Peyer's patch (tissue), 4 donors: ENCODE measurements around the gene HEXD. TPM values are rescaled to one million over a fixed set of nuclear protein-coding genes. Genes with fewer than 3 reads are reported as not detected.

Experiments
- DNase-seq, 3 donors: peaks; one replicate each; pipeline ENCODE4 v3.0.0-alpha.2; 2017 to 2019
- H3K27ac ChIP-seq, 4 donors: fragments of 200-600 bp; sonication (generic); one replicate each; pipeline ENCODE4 v1.5.1; 2016 to 2019
- H3K27me3 ChIP-seq, 2 donors: fragments of 200-600 bp; sonication (generic); one replicate each; pipeline ENCODE4 v1.5.1; 2019
- H3K36me3 ChIP-seq, 3 donors: fragments of 200-600 bp; sonication (generic); one replicate each; pipeline ENCODE4 v1.5.1; 2016 to 2019
- H3K4me1 ChIP-seq, 4 donors: fragments of 200-600 bp; sonication (generic); one replicate each; pipeline ENCODE4 v1.5.1; 2016 to 2019
- H3K4me3 ChIP-seq, 4 donors: fragments of 200-600 bp; sonication (generic); 1 replicate in 3 of 4; 2 replicates in 1 of 4; pipeline ENCODE4 v1.5.1; 2016 to 2019; ENCODE audit warnings: mild to moderate bottlenecking in 1 of 4
- H3K9me3 ChIP-seq, 4 donors: fragments of 200-600 bp; sonication (generic); one replicate each; pipeline ENCODE4 v1.5.1; 2016 to 2019; ENCODE audit warnings: mild to moderate bottlenecking in 1 of 4
- CTCF ChIP-seq, 6 experiments: fragments of 450-650 bp in 4 of 6; fragments of 200-600 bp in 2 of 6; sonication (generic) in 1 of 6; IDR thresholded peaks; one replicate each; pipeline ENCODE4 v1.5.1; 2017 to 2019; ENCODE audit warnings: antibody characterized with exemption in 6 of 6, mild to moderate bottlenecking in 3 of 6, moderate library complexity in 1 of 6
- POLR2A ChIP-seq, 2 donors: fragments of 450-650 bp; IDR thresholded peaks; one replicate each; pipeline ENCODE4 v1.5.1; 2017; ENCODE audit warnings: antibody characterized with exemption in 2 of 2, mild to moderate bottlenecking in 2 of 2, moderate library complexity in 2 of 2
- total RNA-seq, 4 donors: library from RNA; depleted of rRNA; stranded (reverse); fragments of >200 nt; gene quantifications; one replicate each; pipeline ENCODE4 v1.1.0, GENCODE V29; 2016

Gene HEXD
- total RNA-seq, 4 donors from 2014 or later, result 42.7 to 128 (median 80.5) TPM

GRCh38 chr17:82386255-82386831 is 31.8 kb upstream of the HEXD start:
- H3K4me3 ChIP-seq, result no peak overlapping the region
- H3K4me1 ChIP-seq, result peaks cover 0 to 13% (median 0%) of the 10 kb centered on the region in 4 donors
- no peak for TF ChIP-seq POLR2A (IDR thresholded peaks at IDR 0.05)
- no peak for TF ChIP-seq CTCF (IDR thresholded peaks at IDR 0.05)
- no peak for DNase-seq
- no peaks in the 10 kb centered on the region for H3K27me3 ChIP-seq
- H3K9me3 ChIP-seq, result no peaks in the 10 kb centered on the region
- H3K36me3 ChIP-seq, result no peaks in the 10 kb centered on the region
- no peak overlapping the region for H3K27ac ChIP-seq

- H3K36me3 ChIP-seq, result peaks cover 0 to 7% (median 0%) of the 10 kb centered on the region in 3 donors
- TF ChIP-seq POLR2A (IDR thresholded peaks at IDR 0.05) (no peak), CTCF (IDR thresholded peaks at IDR 0.05) (no peak)
- DNase-seq, result no peak
- no peak overlapping the region for H3K4me3 ChIP-seq
- H3K27ac ChIP-seq, result no peak overlapping the region
- H3K9me3 ChIP-seq, result no peaks in the 10 kb centered on the region
- H3K4me1 ChIP-seq, result peaks cover 0 to 13% (median 0%) of the 10 kb centered on the region in 4 donors
- H3K27me3 ChIP-seq, result no peaks in the 10 kb centered on the region
These were observed 31.1 kb upstream of the HEXD start for GRCh38 chr17:82386881-82387704.

GRCh38 chr17:82387705-82388106 is 30.4 kb upstream of the HEXD start:
- H3K4me1 ChIP-seq, result peaks cover 0 to 13% (median 0%) of the 10 kb centered on the region in 4 donors
- no peak overlapping the region for H3K27ac ChIP-seq
- no peak overlapping the region for H3K4me3 ChIP-seq
- no peak for TF ChIP-seq POLR2A (IDR thresholded peaks at IDR 0.05)
- TF ChIP-seq CTCF (IDR thresholded peaks at IDR 0.05), result no peak
- no peaks in the 10 kb centered on the region for H3K9me3 ChIP-seq
- no peaks in the 10 kb centered on the region for H3K27me3 ChIP-seq
- H3K36me3 ChIP-seq, result peaks cover 0 to 11% (median 0%) of the 10 kb centered on the region in 3 donors
- no peak for DNase-seq

DNA sequence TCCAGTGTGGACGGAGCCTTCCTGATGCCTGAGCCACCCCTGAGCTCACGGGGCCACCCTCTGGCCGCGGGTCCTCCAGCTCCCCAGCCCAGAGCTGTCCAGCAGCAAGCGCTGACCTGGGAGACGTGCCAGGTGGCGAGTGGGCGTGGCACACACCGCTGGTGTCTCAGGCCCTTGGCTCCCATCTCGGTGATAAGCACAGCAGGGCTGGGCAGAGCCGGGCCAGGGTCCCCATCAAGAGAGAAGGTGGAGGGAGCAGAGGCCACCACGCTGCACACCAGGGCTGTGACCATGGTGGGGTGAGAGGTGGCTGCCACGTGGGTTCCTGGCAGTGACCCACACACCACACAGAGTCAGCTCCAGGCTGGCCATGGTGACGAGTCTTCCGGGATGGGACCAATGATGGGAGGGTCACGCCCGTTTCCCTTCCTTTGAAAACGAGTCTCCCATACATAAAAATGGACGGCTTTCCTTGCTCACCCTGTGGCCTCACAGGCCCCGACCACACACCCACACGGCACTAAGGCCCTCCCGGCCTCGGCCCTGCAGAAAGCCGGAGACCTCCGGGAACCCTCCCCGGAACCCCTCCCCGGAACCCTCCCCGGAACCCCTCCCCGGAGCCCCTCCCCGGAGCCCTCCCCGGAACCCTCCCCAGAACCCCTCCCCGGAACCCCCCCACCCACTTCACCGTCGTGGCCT is 29.8 kb upstream of the HEXD start:
- H3K9me3 ChIP-seq, result no peaks in the 10 kb centered on the region
- peaks cover 0 to 13% (median 0%) of the 10 kb centered on the region in 4 donors for H3K4me1 ChIP-seq
- DNase-seq, result peak in 1 of 3 donors; percentile 69
- H3K27me3 ChIP-seq, result no peaks in the 10 kb centered on the region
- no peak overlapping the region for H3K4me3 ChIP-seq
- peaks cover 0 to 11% (median 0%) of the 10 kb centered on the region in 3 donors for H3K36me3 ChIP-seq
- no peak for TF ChIP-seq CTCF (IDR thresholded peaks at IDR 0.05)
- TF ChIP-seq POLR2A (IDR thresholded peaks at IDR 0.05), result no peak
- H3K27ac ChIP-seq, result no peak overlapping the region

DNA sequence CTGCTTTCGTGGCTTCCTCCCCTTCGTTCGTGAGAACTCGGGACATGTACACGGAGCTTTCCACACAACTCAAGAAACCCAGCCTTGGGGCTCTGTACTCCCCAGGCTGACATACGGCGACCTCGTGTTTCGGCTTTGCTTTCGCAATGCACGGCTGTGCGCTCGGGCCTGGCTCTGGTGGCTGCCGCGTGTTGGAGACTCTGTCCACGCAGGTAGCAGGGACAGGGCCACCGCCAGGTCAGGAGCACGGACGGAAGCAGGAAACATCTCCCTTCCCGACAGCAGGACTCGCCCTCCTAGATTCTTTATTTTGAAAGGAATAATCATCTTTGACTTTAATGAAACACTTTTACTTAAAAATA is 29.2 kb upstream of the HEXD start:
- peaks cover 0 to 13% (median 0%) of the 10 kb centered on the region in 4 donors for H3K4me1 ChIP-seq
- peaks cover 0 to 11% (median 0%) of the 10 kb centered on the region in 3 donors for H3K36me3 ChIP-seq
- no peak for DNase-seq
- H3K27me3 ChIP-seq, result no peaks in the 10 kb centered on the region
- H3K9me3 ChIP-seq, result no peaks in the 10 kb centered on the region
- TF ChIP-seq POLR2A (IDR thresholded peaks at IDR 0.05), result no peak
- TF ChIP-seq CTCF (IDR thresholded peaks at IDR 0.05), result no peak
- H3K27ac ChIP-seq, result no peak overlapping the region
- no peak overlapping the region for H3K4me3 ChIP-seq
